OCI-LY7 (cell line): ENCODE measurements around the gene RAD9B.

Experiments used
- EZH2phosphoT487 ChIP-seq: fragments of 200-600 bp; sonication (generic); IDR thresholded peaks from 2 replicates; pipeline ENCODE4 v1.6.1; 2018; ENCODE audit warnings: low read depth, borderline replicate concordance, mild to moderate bottlenecking, mixed run types, antibody characterized with exemption, low read length, moderate library complexity, mixed read lengths
- TF ChIP-seq, protein P1 (sequence below): fragments of 200-600 bp; sonication (generic); conservative IDR thresholded peaks from 2 replicates; pipeline ENCODE4 v1.5.1; 2014; ENCODE audit warnings: mild to moderate bottlenecking, antibody characterized with exemption, low read length, moderate library complexity, mixed read lengths

DNA sequence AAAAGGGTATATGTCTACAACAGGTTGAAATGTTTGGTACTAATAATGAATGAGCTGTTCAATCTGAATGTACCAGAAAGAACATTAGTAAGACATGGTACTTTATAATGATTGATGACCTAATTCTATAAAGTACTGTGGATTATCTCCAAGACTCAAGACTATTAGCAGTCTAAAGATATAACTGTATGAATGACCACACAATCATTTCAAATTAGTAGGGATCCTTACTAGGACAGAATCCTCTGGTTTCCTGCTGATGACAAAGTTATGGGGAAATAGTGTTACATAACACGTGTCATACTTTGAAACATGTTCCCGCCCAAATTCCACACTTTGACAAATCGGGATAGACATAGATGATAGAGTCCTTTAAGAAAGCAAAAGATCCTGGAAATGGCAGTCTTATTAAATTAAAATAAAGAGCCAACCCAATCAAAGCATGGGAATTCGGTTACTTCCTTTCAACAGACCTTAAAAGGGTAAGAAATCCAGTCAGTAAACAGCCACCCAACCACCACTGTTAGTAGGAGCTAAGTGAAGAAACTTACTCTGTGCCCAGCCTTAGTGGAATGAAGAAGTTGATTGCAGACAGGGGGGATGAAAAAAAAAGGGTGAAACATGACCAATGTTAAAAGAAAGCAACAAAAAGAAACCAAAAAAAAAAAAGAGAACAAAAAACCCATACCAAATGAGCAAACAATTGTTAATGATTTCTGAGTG lies 3.0 kb upstream of the RAD9B start:
- TF ChIP-seq, protein P1, sequence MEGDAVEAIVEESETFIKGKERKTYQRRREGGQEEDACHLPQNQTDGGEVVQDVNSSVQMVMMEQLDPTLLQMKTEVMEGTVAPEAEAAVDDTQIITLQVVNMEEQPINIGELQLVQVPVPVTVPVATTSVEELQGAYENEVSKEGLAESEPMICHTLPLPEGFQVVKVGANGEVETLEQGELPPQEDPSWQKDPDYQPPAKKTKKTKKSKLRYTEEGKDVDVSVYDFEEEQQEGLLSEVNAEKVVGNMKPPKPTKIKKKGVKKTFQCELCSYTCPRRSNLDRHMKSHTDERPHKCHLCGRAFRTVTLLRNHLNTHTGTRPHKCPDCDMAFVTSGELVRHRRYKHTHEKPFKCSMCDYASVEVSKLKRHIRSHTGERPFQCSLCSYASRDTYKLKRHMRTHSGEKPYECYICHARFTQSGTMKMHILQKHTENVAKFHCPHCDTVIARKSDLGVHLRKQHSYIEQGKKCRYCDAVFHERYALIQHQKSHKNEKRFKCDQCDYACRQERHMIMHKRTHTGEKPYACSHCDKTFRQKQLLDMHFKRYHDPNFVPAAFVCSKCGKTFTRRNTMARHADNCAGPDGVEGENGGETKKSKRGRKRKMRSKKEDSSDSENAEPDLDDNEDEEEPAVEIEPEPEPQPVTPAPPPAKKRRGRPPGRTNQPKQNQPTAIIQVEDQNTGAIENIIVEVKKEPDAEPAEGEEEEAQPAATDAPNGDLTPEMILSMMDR, result no peak
- no peak for TF ChIP-seq EZH2phosphoT487
